ENCODE data around the gene RNPEPL1. TPM values are rescaled to one million over a fixed set of nuclear protein-coding genes. Genes with fewer than 3 reads are reported as not detected.

RNPEPL1 gene
- total and polyA plus RNA-seq, 8 donors, result 20.9 to 99.2 (median 27.8) TPM

- H3K36me3 ChIP-seq, result peaks cover 0 to 12% of the 10 kb centered on the region in 2 donors
- peaks cover 7 to 15% of the 10 kb centered on the region in 2 donors for H3K4me1 ChIP-seq
- no peak overlapping the region for H3K4me3 ChIP-seq
- no peaks in the 10 kb centered on the region for H3K9me3 ChIP-seq
- intact Hi-C loops (cut with DNase I), result no loop called here
- TF ChIP-seq CTCF (IDR thresholded peaks at IDR 0.05), result no peak
- no peaks in the 10 kb centered on the region for H3K27me3 ChIP-seq
- no peak overlapping the region for H3K27ac ChIP-seq
- ATAC-seq (no peak), DNase-seq (peak in 1 of 4 donors; percentile 19)
These were observed 37.8 kb downstream of the RNPEPL1 start for GRCh38 chr2:240605867-240606743.

GRCh38 chr2:240611601-240612210 is 43.4 kb downstream of the RNPEPL1 start:
- no peaks in the 10 kb centered on the region for H3K9me3 ChIP-seq
- peaks cover 0 to 24% of the 10 kb centered on the region in 2 donors for H3K4me1 ChIP-seq
- no peaks in the 10 kb centered on the region for H3K27me3 ChIP-seq
- no peaks in the 10 kb centered on the region for H3K36me3 ChIP-seq
- intact Hi-C loops (cut with DNase I), result no loop called here
- ATAC-seq, result peak; percentile 61
- no peak overlapping the region for H3K4me3 ChIP-seq
- no peak for TF ChIP-seq CTCF (IDR thresholded peaks at IDR 0.05)
- DNase-seq, result no peak
- H3K27ac ChIP-seq, result peak overlapping the region in 1 of 2 donors; percentile 53

- Histone ChIP-seq H3K4me3 (no peak overlapping the region), H3K9me3 (peaks cover 0 to 3% of the 10 kb centered on the region in 2 donors), H3K4me1 (peaks cover 0 to 24% of the 10 kb centered on the region in 2 donors), H3K27me3 (no peaks in the 10 kb centered on the region), H3K36me3 (no peaks in the 10 kb centered on the region), H3K27ac (no peak overlapping the region)
- no peak for ATAC-seq
- DNase-seq, result no peak
- intact Hi-C loops (cut with DNase I), result no loop called here
- no peak for TF ChIP-seq CTCF (IDR thresholded peaks at IDR 0.05)
These were observed 45.5 kb downstream of the RNPEPL1 start for GRCh38 chr2:240613781-240614180.

GRCh38 chr2:240614391-240614790 is 46.1 kb downstream of the RNPEPL1 start:
- no peak for TF ChIP-seq CTCF (IDR thresholded peaks at IDR 0.05)
- no peaks in the 10 kb centered on the region for H3K36me3 ChIP-seq

GRCh38 chr2:240615396-240615795 is 47.1 kb downstream of the RNPEPL1 start:
- DNase-seq, result peak in 1 of 4 donors; percentile 8
- no peak for ATAC-seq
- Histone ChIP-seq H3K36me3 (no peaks in the 10 kb centered on the region), H3K4me3 (no peak overlapping the region), H3K27me3 (peaks cover 0 to 10% of the 10 kb centered on the region in 2 donors), H3K9me3 (peaks cover 0 to 3% of the 10 kb centered on the region in 2 donors), H3K27ac (no peak overlapping the region), H3K4me1 (peaks cover 0 to 36% of the 10 kb centered on the region in 2 donors)
- TF ChIP-seq CTCF (IDR thresholded peaks at IDR 0.05), result no peak
- intact Hi-C loops (cut with DNase I), result no loop called here

More at GRCh38 chr2:240614391-240614790, 46.1 kb downstream of the RNPEPL1 start:
- H3K4me3 ChIP-seq, result no peak overlapping the region
- peaks cover 0 to 3% of the 10 kb centered on the region in 2 donors for H3K9me3 ChIP-seq
- DNase-seq (peak in 1 of 4 donors; percentile 34), ATAC-seq (no peak)
- intact Hi-C loops (cut with DNase I), result no loop called here
- peaks cover 0 to 26% of the 10 kb centered on the region in 2 donors for H3K4me1 ChIP-seq
- H3K27me3 ChIP-seq, result no peaks in the 10 kb centered on the region
- H3K27ac ChIP-seq, result no peak overlapping the region
